GM21723 (cell line): ENCODE results near the gene KIFC3.
"Not testable (repeated sequence)": the region's sequence is repeated elsewhere in the genome, so short reads cannot be mapped to it uniquely, and the experiment has no call there.

ENCODE experiments used
- ATAC-seq: cut with Tn5 transposase; IDR thresholded peaks from one replicate; pipeline ENCODE4 v1.9.1; 2021; ENCODE audit warnings: mild to moderate bottlenecking, moderate library complexity; ENCODE audit not compliant: unreplicated experiment

KIFC3 gene

GRCh38 chr16:57726433-57726947 is 75.8 kb downstream of the KIFC3 start:
- ATAC-seq: no peak

- no peak for ATAC-seq
Observed at GRCh38 chr16:57725976-57726375, 76.3 kb downstream of the KIFC3 start.

- no peak for ATAC-seq
Observed at GRCh38 chr16:57725554-57725953, 76.7 kb downstream of the KIFC3 start.

GRCh38 chr16:57725151-57725550 is 77.1 kb downstream of the KIFC3 start:
- ATAC-seq: no peak

- ATAC-seq: no peak
Observed at GRCh38 chr16:57724531-57724930, 77.8 kb downstream of the KIFC3 start.

- no peak for ATAC-seq
Observed at GRCh38 chr16:57723170-57723569, 79.1 kb downstream of the KIFC3 start.

- no peak for ATAC-seq
Observed at GRCh38 chr16:57722651-57723050, 79.6 kb downstream of the KIFC3 start.

GRCh38 chr16:57722210-57722499 is 80.1 kb downstream of the KIFC3 start:
- ATAC-seq: no peak

GRCh38 chr16:57721356-57722209 is 80.7 kb downstream of the KIFC3 start:
- ATAC-seq: no peak

- ATAC-seq: no peak
Observed at GRCh38 chr16:57720142-57720575, 82.1 kb downstream of the KIFC3 start.

GRCh38 chr16:57714047-57714446 is 88.2 kb downstream of the KIFC3 start:
- ATAC-seq: no peak

GRCh38 chr16:57713596-57713995 is 88.7 kb downstream of the KIFC3 start:
- no peak for ATAC-seq

- ATAC-seq: not testable (repeated sequence)
Observed at GRCh38 chr16:57712569-57712968, 89.7 kb downstream of the KIFC3 start.

- ATAC-seq: no peak
Observed at GRCh38 chr16:57711993-57712392, 90.3 kb downstream of the KIFC3 start.

- ATAC-seq: no peak
Observed at GRCh38 chr16:57711346-57711745, 90.9 kb downstream of the KIFC3 start.

GRCh38 chr16:57709663-57710062 is 92.6 kb downstream of the KIFC3 start:
- ATAC-seq: no peak
